GM18517 (cell line): ENCODE data around the gene RPIA.
"Not testable (repeated sequence)": the region's sequence is repeated elsewhere in the genome, so short reads cannot be mapped to it uniquely, and the experiment has no call there.

Experiments
- ATAC-seq: cut with Tn5 transposase; IDR thresholded peaks from one replicate; pipeline ENCODE4 v1.9.1; 2021; ENCODE audit warnings: mild to moderate bottlenecking, moderate library complexity; ENCODE audit not compliant: unreplicated experiment

RPIA gene

GRCh38 chr2:88691339-88692183 lies at the start of gene RPIA:
Gene RPIA (plus strand): TSS chr2:88691673. CDS start chr2:88691699, 26 bp downstream.
- ATAC-seq: peak; percentile 97

- no peak for ATAC-seq
Observed at GRCh38 chr2:88642278-88642677, 49.2 kb upstream of the RPIA start.

GRCh38 chr2:88645291-88645882 lies 46.1 kb upstream of the RPIA start:
- ATAC-seq: not testable (repeated sequence)

GRCh38 chr2:88651646-88652045 lies 39.8 kb upstream of the RPIA start:
- ATAC-seq: no peak

- ATAC-seq: no peak
Observed at GRCh38 chr2:88654714-88655113, 36.8 kb upstream of the RPIA start.

- ATAC-seq: no peak
Observed at GRCh38 chr2:88656690-88657089, 34.8 kb upstream of the RPIA start.

- no peak for ATAC-seq
Observed at GRCh38 chr2:88657131-88657530, 34.3 kb upstream of the RPIA start.

GRCh38 chr2:88658326-88658725 lies 33.1 kb upstream of the RPIA start:
- no peak for ATAC-seq

- ATAC-seq: no peak
Observed at GRCh38 chr2:88658881-88659537, 32.5 kb upstream of the RPIA start.

GRCh38 chr2:88659538-88659915 lies 31.9 kb upstream of the RPIA start:
- ATAC-seq: no peak

GRCh38 chr2:88660622-88661021 lies 30.9 kb upstream of the RPIA start:
- ATAC-seq: no peak

GRCh38 chr2:88666576-88666975 lies 24.9 kb upstream of the RPIA start:
- no peak for ATAC-seq

- no peak for ATAC-seq
Observed at GRCh38 chr2:88667219-88667618, 24.3 kb upstream of the RPIA start.

- ATAC-seq: no peak
Observed at GRCh38 chr2:88668862-88669261, 22.6 kb upstream of the RPIA start.

GRCh38 chr2:88669482-88670214 lies 21.8 kb upstream of the RPIA start:
- peak; percentile 80 for ATAC-seq

GRCh38 chr2:88671786-88672427 lies 19.6 kb upstream of the RPIA start:
- ATAC-seq: no peak

- ATAC-seq: no peak
Observed at GRCh38 chr2:88673363-88673762, 18.1 kb upstream of the RPIA start.

GRCh38 chr2:88680266-88680902 lies 11.1 kb upstream of the RPIA start:
- ATAC-seq: no peak

- no peak for ATAC-seq
Observed at GRCh38 chr2:88680916-88681315, 10.6 kb upstream of the RPIA start.
